K562 (cell line): Measurements from ENCODE around the gene UBTD1. TPM values are rescaled to one million over a fixed set of nuclear protein-coding genes. Genes with fewer than 3 reads are reported as not detected.

Experiments
- ARID1B ChIP-seq: fragments of 450-650 bp; IDR thresholded peaks from 2 replicates; pipeline ENCODE4 v1.6.1; 2016; ENCODE audit warnings: antibody characterized with exemption, mild to moderate bottlenecking, inconsistent platforms
- CTBP1 ChIP-seq: fragments of 450-650 bp; IDR thresholded peaks from 2 replicates; pipeline ENCODE4 v1.6.1; 2016; ENCODE audit warnings: borderline replicate concordance
- DPF2 ChIP-seq: fragments of 450-650 bp; IDR thresholded peaks from 2 replicates; pipeline ENCODE4 v1.6.1; 2016
- GATAD2A ChIP-seq: fragments of 450-650 bp; IDR thresholded peaks from 2 replicates; pipeline ENCODE4 v1.6.1; 2017
- HMGN3 ChIP-seq: IDR thresholded peaks from 2 replicates; pipeline ENCODE4 v1.6.1; 2011; ENCODE audit warnings: borderline replicate concordance, low read depth, mild to moderate bottlenecking, mixed read lengths, low read length; ENCODE audit not compliant: insufficient read length; ENCODE audit errors: extremely low read depth
- MAFK ChIP-seq: IDR thresholded peaks from 2 replicates; pipeline ENCODE4 v1.6.1; 2011; ENCODE audit warnings: low read length, improper control_type of control experiment
- NFRKB ChIP-seq: fragments of 450-650 bp; IDR thresholded peaks from 2 replicates; pipeline ENCODE4 v1.6.1; 2016; ENCODE audit warnings: low read depth
- NFXL1 ChIP-seq: fragments of 450-650 bp; formaldehyde crosslinking; IDR thresholded peaks from 2 replicates; pipeline ENCODE4 v1.4.0; 2021; ENCODE audit warnings: mild to moderate bottlenecking
- SOX6 ChIP-seq: fragments of 450-650 bp; IDR thresholded peaks from 2 replicates; pipeline ENCODE4 v1.6.1; 2014; ENCODE audit warnings: mild to moderate bottlenecking
- TAF7 ChIP-seq: fragments of 450-650 bp; IDR thresholded peaks from 2 replicates; pipeline ENCODE4 v1.6.1; 2016; ENCODE audit warnings: missing genetic modification characterization, missing compliant biosample characterization
- polyA plus RNA-seq, 8 experiments: library from polyadenylated mRNA; depleted of rRNA in 4 of 8; stranded (reverse) in 5 of 8; unstranded in 3 of 8; fragments of >200 nt; fragmentation: Nextera tagmentation in 2 of 8; fragmentation: Illumina TruSeq in 1 of 8; extraction: Ambion mirVana in 2 of 8; extraction: Trizol in 1 of 8; gene quantifications; 2 replicates each; pipeline versions ENCODE4 v1.2.1 to v1.2.3, GENCODE V29; 2011 to 2014; ENCODE audit warnings: inconsistent platforms in 1 of 8, missing spikeins in 1 of 8
- total RNA-seq, 7 experiments: library from RNA; depleted of rRNA in 6 of 7; stranded (reverse); fragments of >200 nt in 6 of 7; fragmentation: Illumina TruSeq in 2 of 7; extraction: Trizol in 2 of 7; gene quantifications; 2 replicates each; pipeline versions ENCODE4 v1.2.1 to v1.2.3, GENCODE V29; 2011 to 2021; ENCODE audit warnings: low replicate concordance in 1 of 7
- TF ChIP-seq, protein P1 (sequence below): fragments of 250-450 bp; sonication (Bioruptor Pico); IDR thresholded peaks from 2 replicates; pipeline ENCODE4 v1.5.0; 2020; ENCODE audit warnings: mild to moderate bottlenecking
- TF ChIP-seq, protein P2 (sequence below), 2 experiments: fragments of 450-650 bp; IDR thresholded peaks; 2 replicates each; pipeline ENCODE4 v1.6.1; 2016; ENCODE audit warnings: mild to moderate bottlenecking in 2 of 2, borderline replicate concordance in 1 of 2, low read depth in 1 of 2, moderate library complexity in 1 of 2
- TF ChIP-seq, protein P3 (sequence below): fragments of 200-800 bp; sonication (Bioruptor generic); IDR thresholded peaks from 2 replicates; pipeline ENCODE4 v1.6.1; 2017; ENCODE audit warnings: missing genetic modification characterization, missing compliant biosample characterization
- TF ChIP-seq, protein P4 (sequence below): fragments of 450-650 bp; IDR thresholded peaks from 2 replicates; pipeline ENCODE4 v1.6.1; 2017; ENCODE audit warnings: antibody characterized with exemption, mild to moderate bottlenecking

The UBTD1 gene
- total and polyA plus RNA-seq, 9 of the 15 experiments (the other 6 are each of a cell fraction or from before 2014, with no cell fraction given) = 0.08 to 1.6 (median 0.81) TPM; not detected in 1

DNA sequence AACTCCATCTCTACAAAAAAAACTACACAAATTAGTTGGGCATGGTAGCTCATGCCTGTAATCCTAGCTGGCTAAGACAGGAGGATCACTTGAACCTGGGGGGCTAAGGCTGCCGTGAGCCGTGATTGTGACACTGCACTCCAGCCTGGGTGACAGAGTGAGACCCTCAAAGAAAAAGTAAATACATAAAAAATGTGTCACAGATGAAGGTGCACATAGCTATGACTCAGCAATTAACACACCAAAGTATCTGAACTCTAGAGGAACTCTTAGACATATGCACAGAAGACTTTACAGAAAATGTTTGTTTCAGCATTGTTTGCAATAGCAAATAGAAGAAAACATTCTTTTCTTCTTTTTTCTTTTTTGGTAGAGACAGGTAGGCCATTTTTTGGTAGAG is 99.1 kb downstream of the UBTD1 start (continued):
- TF ChIP-seq, protein P1, sequence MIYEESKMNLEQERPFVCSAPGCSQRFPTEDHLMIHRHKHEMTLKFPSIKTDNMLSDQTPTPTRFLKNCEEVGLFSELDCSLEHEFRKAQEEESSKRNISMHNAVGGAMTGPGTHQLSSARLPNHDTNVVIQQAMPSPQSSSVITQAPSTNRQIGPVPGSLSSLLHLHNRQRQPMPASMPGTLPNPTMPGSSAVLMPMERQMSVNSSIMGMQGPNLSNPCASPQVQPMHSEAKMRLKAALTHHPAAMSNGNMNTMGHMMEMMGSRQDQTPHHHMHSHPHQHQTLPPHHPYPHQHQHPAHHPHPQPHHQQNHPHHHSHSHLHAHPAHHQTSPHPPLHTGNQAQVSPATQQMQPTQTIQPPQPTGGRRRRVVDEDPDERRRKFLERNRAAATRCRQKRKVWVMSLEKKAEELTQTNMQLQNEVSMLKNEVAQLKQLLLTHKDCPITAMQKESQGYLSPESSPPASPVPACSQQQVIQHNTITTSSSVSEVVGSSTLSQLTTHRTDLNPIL (CRISPR knock-in tag) = no peak
- TF ChIP-seq MAFK (peak; percentile 90), SOX6 (no peak), ARID1B (peak; percentile 44; the same call in 1 of the 2 replicates), HMGN3 (no peak), CTBP1 (no peak), DPF2 (peak; percentile 50; the same call in 1 of the 2 replicates), NFXL1 (CRISPR knock-in tag) (no peak), NFRKB (no peak), GATAD2A (no peak), TAF7 (tag) (no peak)
- TF ChIP-seq, protein P2, sequence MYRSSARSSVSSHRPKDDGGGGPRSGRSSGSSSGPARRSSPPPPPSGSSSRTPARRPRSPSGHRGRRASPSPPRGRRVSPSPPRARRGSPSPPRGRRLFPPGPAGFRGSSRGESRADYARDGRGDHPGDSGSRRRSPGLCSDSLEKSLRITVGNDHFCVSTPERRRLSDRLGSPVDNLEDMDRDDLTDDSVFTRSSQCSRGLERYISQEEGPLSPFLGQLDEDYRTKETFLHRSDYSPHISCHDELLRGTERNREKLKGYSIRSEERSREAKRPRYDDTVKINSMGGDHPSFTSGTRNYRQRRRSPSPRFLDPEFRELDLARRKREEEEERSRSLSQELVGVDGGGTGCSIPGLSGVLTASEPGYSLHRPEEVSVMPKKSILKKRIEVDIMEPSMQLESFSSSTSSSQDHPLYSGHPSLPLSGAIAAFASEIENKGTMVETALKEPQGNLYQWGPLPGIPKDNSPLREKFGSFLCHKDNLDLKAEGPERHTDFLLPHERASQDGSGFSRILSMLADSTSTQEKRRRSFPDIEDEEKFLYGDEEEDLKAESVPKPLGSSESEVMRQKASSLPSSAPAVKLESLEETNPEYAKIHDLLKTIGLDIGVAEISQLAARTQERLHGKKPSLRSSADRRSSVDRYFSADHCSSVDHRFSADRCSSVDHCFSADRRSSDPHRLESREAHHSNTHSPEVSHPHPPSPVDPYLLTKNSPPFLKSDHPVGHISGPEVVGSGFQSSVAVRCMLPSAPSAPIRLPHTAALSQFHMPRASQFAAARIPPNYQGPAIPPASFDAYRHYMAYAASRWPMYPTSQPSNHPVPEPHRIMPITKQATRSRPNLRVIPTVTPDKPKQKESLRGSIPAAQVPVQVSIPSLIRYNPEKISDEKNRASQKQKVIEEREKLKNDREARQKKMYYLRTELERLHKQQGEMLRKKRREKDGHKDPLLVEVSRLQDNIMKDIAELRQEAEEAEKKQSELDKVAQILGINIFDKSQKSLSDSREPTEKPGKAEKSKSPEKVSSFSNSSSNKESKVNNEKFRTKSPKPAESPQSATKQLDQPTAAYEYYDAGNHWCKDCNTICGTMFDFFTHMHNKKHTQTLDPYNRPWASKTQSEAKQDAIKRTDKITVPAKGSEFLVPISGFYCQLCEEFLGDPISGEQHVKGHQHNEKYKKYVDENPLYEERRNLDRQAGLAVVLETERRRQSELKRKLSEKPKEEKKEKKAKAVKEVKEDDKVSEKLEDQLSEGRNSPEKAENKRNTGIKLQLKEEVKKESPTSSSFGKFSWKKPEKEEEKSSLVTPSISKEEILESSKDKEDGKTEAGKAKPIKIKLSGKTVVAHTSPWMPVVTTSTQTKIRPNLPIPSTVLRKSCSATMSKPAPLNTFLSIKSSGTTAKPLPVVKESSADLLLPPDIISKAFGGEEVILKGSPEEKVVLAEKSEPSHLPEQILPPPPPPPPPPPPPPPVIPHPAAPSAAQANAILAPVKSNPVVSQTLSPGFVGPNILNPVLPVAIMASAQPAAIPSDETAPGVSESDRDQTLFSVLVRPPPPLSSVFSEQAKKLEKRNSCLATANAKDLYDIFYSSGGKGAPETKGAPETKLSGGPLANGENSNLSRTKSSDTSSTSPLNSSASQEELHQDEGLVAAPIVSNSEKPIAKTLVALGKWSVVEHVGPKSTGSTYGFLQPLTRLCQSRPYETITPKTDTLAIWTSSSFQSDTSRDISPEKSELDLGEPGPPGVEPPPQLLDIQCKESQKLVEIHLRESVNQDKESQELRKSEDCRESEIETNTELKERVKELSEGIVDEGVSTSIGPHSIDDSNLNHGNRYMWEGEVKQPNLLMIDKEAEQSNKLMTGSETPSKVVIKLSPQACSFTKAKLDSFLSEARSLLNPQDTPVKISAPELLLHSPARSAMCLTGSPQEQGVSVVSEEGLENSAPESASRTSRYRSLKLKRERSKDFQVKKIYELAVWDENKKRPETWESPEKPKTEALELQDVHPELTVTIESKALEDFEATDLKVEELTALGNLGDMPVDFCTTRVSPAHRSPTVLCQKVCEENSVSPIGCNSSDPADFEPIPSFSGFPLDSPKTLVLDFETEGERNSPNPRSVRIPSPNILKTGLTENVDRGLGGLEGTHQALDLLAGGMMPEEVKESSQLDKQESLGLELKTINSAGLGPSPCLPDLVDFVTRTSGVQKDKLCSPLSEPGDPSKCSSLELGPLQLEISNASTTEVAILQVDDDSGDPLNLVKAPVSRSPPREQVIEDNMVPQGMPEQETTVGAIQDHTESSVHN (IDR thresholded peaks at IDR 0.05; ENCODE audit: borderline replicate concordance in 1 of 2, low read depth in 1 of 2) = no peak
- TF ChIP-seq, protein P3, sequence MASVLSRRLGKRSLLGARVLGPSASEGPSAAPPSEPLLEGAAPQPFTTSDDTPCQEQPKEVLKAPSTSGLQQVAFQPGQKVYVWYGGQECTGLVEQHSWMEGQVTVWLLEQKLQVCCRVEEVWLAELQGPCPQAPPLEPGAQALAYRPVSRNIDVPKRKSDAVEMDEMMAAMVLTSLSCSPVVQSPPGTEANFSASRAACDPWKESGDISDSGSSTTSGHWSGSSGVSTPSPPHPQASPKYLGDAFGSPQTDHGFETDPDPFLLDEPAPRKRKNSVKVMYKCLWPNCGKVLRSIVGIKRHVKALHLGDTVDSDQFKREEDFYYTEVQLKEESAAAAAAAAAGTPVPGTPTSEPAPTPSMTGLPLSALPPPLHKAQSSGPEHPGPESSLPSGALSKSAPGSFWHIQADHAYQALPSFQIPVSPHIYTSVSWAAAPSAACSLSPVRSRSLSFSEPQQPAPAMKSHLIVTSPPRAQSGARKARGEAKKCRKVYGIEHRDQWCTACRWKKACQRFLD = no peak
- TF ChIP-seq, protein P4, sequence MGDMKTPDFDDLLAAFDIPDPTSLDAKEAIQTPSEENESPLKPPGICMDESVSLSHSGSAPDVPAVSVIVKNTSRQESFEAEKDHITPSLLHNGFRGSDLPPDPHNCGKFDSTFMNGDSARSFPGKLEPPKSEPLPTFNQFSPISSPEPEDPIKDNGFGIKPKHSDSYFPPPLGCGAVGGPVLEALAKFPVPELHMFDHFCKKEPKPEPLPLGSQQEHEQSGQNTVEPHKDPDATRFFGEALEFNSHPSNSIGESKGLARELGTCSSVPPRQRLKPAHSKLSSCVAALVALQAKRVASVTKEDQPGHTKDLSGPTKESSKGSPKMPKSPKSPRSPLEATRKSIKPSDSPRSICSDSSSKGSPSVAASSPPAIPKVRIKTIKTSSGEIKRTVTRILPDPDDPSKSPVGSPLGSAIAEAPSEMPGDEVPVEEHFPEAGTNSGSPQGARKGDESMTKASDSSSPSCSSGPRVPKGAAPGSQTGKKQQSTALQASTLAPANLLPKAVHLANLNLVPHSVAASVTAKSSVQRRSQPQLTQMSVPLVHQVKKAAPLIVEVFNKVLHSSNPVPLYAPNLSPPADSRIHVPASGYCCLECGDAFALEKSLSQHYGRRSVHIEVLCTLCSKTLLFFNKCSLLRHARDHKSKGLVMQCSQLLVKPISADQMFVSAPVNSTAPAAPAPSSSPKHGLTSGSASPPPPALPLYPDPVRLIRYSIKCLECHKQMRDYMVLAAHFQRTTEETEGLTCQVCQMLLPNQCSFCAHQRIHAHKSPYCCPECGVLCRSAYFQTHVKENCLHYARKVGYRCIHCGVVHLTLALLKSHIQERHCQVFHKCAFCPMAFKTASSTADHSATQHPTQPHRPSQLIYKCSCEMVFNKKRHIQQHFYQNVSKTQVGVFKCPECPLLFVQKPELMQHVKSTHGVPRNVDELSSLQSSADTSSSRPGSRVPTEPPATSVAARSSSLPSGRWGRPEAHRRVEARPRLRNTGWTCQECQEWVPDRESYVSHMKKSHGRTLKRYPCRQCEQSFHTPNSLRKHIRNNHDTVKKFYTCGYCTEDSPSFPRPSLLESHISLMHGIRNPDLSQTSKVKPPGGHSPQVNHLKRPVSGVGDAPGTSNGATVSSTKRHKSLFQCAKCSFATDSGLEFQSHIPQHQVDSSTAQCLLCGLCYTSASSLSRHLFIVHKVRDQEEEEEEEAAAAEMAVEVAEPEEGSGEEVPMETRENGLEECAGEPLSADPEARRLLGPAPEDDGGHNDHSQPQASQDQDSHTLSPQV = 0 out of 2 replicates have a peak, but pooled peaks have one; percentile 43
